IMR-90 (cell line): ENCODE results near the gene CERK. TPM values are rescaled to one million over a fixed set of nuclear protein-coding genes. Genes with fewer than 3 reads are reported as not detected.

Experiments
- ATAC-seq: fragments of 200-7000 bp; cut with Tn5 transposase; 2 replicates; pipeline ENCODE4 v1.9.1; 2020; ENCODE audit warnings: low read depth, mild to moderate bottlenecking, moderate library complexity
- BruUV-seq: library from RNA; stranded (reverse); fragments of 400-500 nt; replicated peaks from 2 replicates; lab custom pipeline; 2021; lab: Mats Ljungman, UMichigan
- CTCF ChIA-PET: fragments of 300-600 bp; formaldehyde crosslinking; extraction: SDS; loops from one replicate; lab custom pipeline; 2021; ENCODE audit warnings: antibody characterized with exemption; lab: Yijun Ruan, JAX
- POLR2A ChIA-PET: fragments of 300-600 bp; sonication (Branson Sonifier 250); formaldehyde crosslinking; loops from one replicate; lab custom pipeline; 2022; ENCODE audit warnings: antibody characterized with exemption; ENCODE audit not compliant: unreplicated experiment; lab: Charles Lee
- DNase-seq: peaks from one replicate; pipeline ENCODE4 v3.0.0; 2013
- H2AFZ ChIP-seq: replicated peaks from 2 replicates; pipeline ENCODE3; 2013; ENCODE audit warnings: low read length, mild to moderate bottlenecking; ENCODE audit not compliant: poor library complexity
- H2AK5ac ChIP-seq: 2 replicates; pipeline ENCODE4 v1.6.1; 2013; ENCODE audit warnings: low read depth, low read length, inconsistent platforms
- H2AK9ac ChIP-seq: replicated peaks from 2 replicates; pipeline ENCODE3; 2013; ENCODE audit warnings: mild to moderate bottlenecking, low read depth, low read length, moderate library complexity; ENCODE audit not compliant: poor library complexity
- H2BK120ac ChIP-seq: 2 replicates; pipeline ENCODE4 v1.6.1; 2013; ENCODE audit warnings: low read depth, low read length, inconsistent platforms
- H2BK15ac ChIP-seq: 3 replicates; pipeline ENCODE4 v1.6.1; 2013; ENCODE audit warnings: low read depth, low read length, inconsistent platforms
- H2BK20ac ChIP-seq: 2 replicates; pipeline ENCODE4 v1.6.1; 2013; ENCODE audit warnings: low read depth, mild to moderate bottlenecking, inconsistent platforms, low read length, moderate library complexity
- H2BK5ac ChIP-seq: 2 replicates; pipeline ENCODE4 v1.6.1; 2013; ENCODE audit warnings: mild to moderate bottlenecking, low read depth, low read length, inconsistent platforms; ENCODE audit not compliant: poor library complexity, severe bottlenecking
- H3K14ac ChIP-seq: replicated peaks from 2 replicates; pipeline ENCODE4 v1.6.1; 2013; ENCODE audit warnings: low read depth, low read length, inconsistent platforms
- H3K18ac ChIP-seq: 2 replicates; pipeline ENCODE4 v1.6.1; 2013; ENCODE audit warnings: low read depth, low read length, control low read depth
- H3K23ac ChIP-seq: 2 replicates; pipeline ENCODE4 v1.6.1; 2013; ENCODE audit warnings: low read depth, low read length, inconsistent platforms
- H3K27ac ChIP-seq: 2 replicates; pipeline ENCODE4 v1.5.1; 2013; ENCODE audit warnings: mild to moderate bottlenecking, control low read depth, low read length; ENCODE audit not compliant: insufficient read depth
- H3K27me3 ChIP-seq: 2 replicates; pipeline ENCODE4 v1.6.1; 2013; ENCODE audit warnings: low read length; ENCODE audit not compliant: control insufficient read depth, insufficient read depth
- H3K36me3 ChIP-seq: 2 replicates; pipeline ENCODE4 v1.6.1; 2013; ENCODE audit warnings: low read length, mixed read lengths; ENCODE audit not compliant: control insufficient read depth, insufficient read depth
- H3K4ac ChIP-seq: 2 replicates; pipeline ENCODE4 v1.6.1; 2013; ENCODE audit warnings: low read depth, low read length, inconsistent platforms
- H3K4me1 ChIP-seq: 2 replicates; pipeline ENCODE4 v1.6.1; 2013; ENCODE audit warnings: low read length, mixed read lengths; ENCODE audit not compliant: control insufficient read depth, insufficient read depth
- H3K4me2 ChIP-seq: 2 replicates; pipeline ENCODE4 v1.6.1; 2013; ENCODE audit warnings: low read depth, mild to moderate bottlenecking, control low read depth, low read length, moderate library complexity
- H3K4me3 ChIP-seq: 2 replicates; pipeline ENCODE4 v1.5.1; 2013; ENCODE audit warnings: low read depth, mild to moderate bottlenecking, control low read depth, low read length, moderate library complexity; ENCODE audit not compliant: insufficient read depth
- H3K56ac ChIP-seq: 2 replicates; pipeline ENCODE4 v1.6.1; 2013; ENCODE audit warnings: low read length, inconsistent platforms; ENCODE audit not compliant: insufficient read depth; ENCODE audit errors: extremely low read depth
- H3K79me1 ChIP-seq, 2 experiments: 2 replicates each; pipeline ENCODE4 v1.6.1; 2013; ENCODE audit warnings: low read length in 2 of 2, inconsistent platforms in 1 of 2, low read depth in 1 of 2
- H3K9ac ChIP-seq: 2 replicates; pipeline ENCODE4 v1.6.1; 2013; ENCODE audit warnings: low read depth, low read length, control low read depth
- H3K9me1 ChIP-seq: 2 replicates; pipeline ENCODE4 v1.6.1; 2013; ENCODE audit warnings: low read length, inconsistent platforms; ENCODE audit not compliant: insufficient read depth
- H3K9me3 ChIP-seq: 2 replicates; pipeline ENCODE4 v1.6.1; 2013; ENCODE audit warnings: low read length; ENCODE audit not compliant: control insufficient read depth, insufficient read depth
- H4K20me1 ChIP-seq: 2 replicates; pipeline ENCODE4 v1.6.1; 2013; ENCODE audit warnings: low read length, inconsistent platforms; ENCODE audit not compliant: insufficient read depth
- H4K5ac ChIP-seq: 2 replicates; pipeline ENCODE4 v1.6.1; 2013; ENCODE audit warnings: mild to moderate bottlenecking, low read depth, low read length, control low read depth
- H4K8ac ChIP-seq, 2 experiments: 2 replicates each; pipeline ENCODE4 v1.6.1; 2013; ENCODE audit warnings: low read depth in 2 of 2, low read length in 2 of 2, control low read depth in 1 of 2, inconsistent platforms in 1 of 2
- H4K91ac ChIP-seq: 2 replicates; pipeline ENCODE4 v1.6.1; 2013; ENCODE audit warnings: low read depth, low read length, inconsistent platforms; ENCODE audit not compliant: insufficient read depth
- CHD1 ChIP-seq: IDR thresholded peaks from 2 replicates; pipeline ENCODE4 v1.6.1; 2012; ENCODE audit warnings: low read depth, low read length, improper control_type of control experiment
- FOS ChIP-seq: fragments of 150-350 bp; IDR thresholded peaks from 2 replicates; pipeline ENCODE4 v1.6.1; 2016; ENCODE audit warnings: low read depth, low read length
- MAFK ChIP-seq: IDR thresholded peaks from 2 replicates; pipeline ENCODE4 v1.6.1; 2012; ENCODE audit warnings: low read depth, low read length, improper control_type of control experiment
- RAD21 ChIP-seq: IDR thresholded peaks from 2 replicates; pipeline ENCODE4 v1.6.1; 2012; ENCODE audit warnings: low read length, improper control_type of control experiment
- SMC3 ChIP-seq: fragments of 150-350 bp; IDR thresholded peaks from 2 replicates; pipeline ENCODE4 v1.6.1; 2016; ENCODE audit warnings: low read depth, mild to moderate bottlenecking, antibody characterized with exemption, low read length, moderate library complexity
- WGBS, 2 experiments: methylation state at CpG; one replicate each; pipeline versions ENCODE4 v1.1.5 to v1.1.7; 2013; ENCODE audit warnings: missing lambda C conversion rate in 2 of 2; ENCODE audit not compliant: insufficient read length in 1 of 2; ENCODE audit errors: extremely low coverage in 2 of 2; 5-methylcytosine and 5-hydroxymethylcytosine counted together
- dilution Hi-C: fragments of 300-500 bp; cut with HindIII; formaldehyde crosslinking; loops from one replicate; pipeline ENCODE4 v1.14.3; 2018; ENCODE audit warnings: low sequenced_read_pairs; ENCODE audit not compliant: unreplicated experiment
- in situ Hi-C: fragments of 300-500 bp; cut with MboI; formaldehyde crosslinking; loops from 3 replicates; pipeline ENCODE4 v1.14.3; 2019; ENCODE audit warnings: low sequenced_read_pairs, inconsistent platforms, mixed read lengths
- intact Hi-C: fragments of 100-400 bp; cut with micrococcal nuclease; formaldehyde crosslinking; loops from 2 replicates; pipeline ENCODE4 v1.10.0; 2022
- polyA plus RNA-seq, 3 experiments: library from polyadenylated mRNA; depleted of rRNA; stranded (reverse); fragments of >200 nt; gene quantifications; 2 replicates each; pipeline ENCODE4 v1.2.3, GENCODE V29; 2012; ENCODE audit warnings: low replicate concordance in 1 of 3
- total RNA-seq: library from RNA; depleted of rRNA; stranded (reverse); fragments of >200 nt; gene quantifications from 2 replicates; pipeline ENCODE4 v1.2.3, GENCODE V29; 2012

The CERK gene
- total and polyA plus RNA-seq, 2 of the 4 experiments (the other 2 are of a cell fraction), result 25.3 to 38.7 TPM

DNA sequence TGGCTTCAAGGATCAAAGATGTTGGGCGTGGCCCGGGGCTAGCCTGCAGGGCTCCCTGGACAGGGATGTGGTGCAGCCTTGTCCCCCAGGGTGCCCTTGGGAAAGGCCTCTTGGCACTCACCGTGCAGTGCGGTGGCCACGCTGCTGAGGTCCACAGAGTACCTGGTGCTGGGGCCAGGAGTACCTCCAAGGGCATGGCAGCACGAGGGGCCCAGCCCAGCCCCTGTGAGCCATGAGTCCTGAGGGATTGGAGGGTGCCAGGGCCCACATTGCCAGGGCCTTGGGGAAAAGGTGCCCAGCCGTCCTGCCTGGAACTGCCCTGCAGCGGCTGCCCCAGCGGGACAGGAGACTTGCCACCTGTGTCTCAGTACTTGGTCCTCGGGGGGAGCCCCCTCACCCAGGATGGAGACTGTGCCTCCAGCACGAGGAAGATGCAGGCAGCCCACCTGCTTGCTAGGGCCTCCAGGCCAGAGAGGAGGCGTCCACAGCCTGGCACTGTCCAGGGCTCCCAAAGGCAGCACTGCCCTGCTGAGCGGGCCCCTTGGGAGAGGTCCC lies 73.7 kb downstream of the CERK start:
- BruUV-seq, result no TSS peak
- 92% methylated on average over 9 of the region's 13 CpGs; no CpG with 5 or more reads in 1 of the 2 experiments for WGBS, 2 experiments
- in situ Hi-C loops, result no loop called here

More for the DNA sequence above, 73.7 kb downstream of the CERK start:
- no peaks in the 10 kb centered on the region for H3K27me3 ChIP-seq
- no peak overlapping the region for H3K23ac ChIP-seq
- no peak overlapping the region for H4K5ac ChIP-seq
- ChIA-PET CTCF (no interaction called here), POLR2A (no interaction called here)
- no peak overlapping the region for H3K14ac ChIP-seq
- no peak overlapping the region for H4K8ac ChIP-seq
- peaks cover 46% of the 10 kb centered on the region for H3K36me3 ChIP-seq
- no peak overlapping the region for H3K4me3 ChIP-seq
- H3K9me3 ChIP-seq, result no peaks in the 10 kb centered on the region
- no peak overlapping the region for H2BK5ac ChIP-seq
- no peak overlapping the region for H2AFZ ChIP-seq
- dilution Hi-C loops, result no loop called here
- H4K91ac ChIP-seq, result no peak overlapping the region
- H3K27ac ChIP-seq, result no peak overlapping the region
- H2BK15ac ChIP-seq, result no peak overlapping the region
- peaks cover 2% of the 10 kb centered on the region; the same call in 1 of the 2 replicates for H3K9me1 ChIP-seq
- H3K18ac ChIP-seq, result no peak overlapping the region
- peaks cover 2% of the 10 kb centered on the region; the same call in 1 of the 2 replicates for H3K4me1 ChIP-seq
- H3K56ac ChIP-seq, result no peak overlapping the region
- ATAC-seq (no peak), DNase-seq (no peak)
- H3K4me2 ChIP-seq, result no peak overlapping the region
- no peak overlapping the region for H2AK9ac ChIP-seq
- H3K4ac ChIP-seq, result no peak overlapping the region
- H3K79me1 ChIP-seq, result no peaks in the 10 kb centered on the region
- H2AK5ac ChIP-seq, result no peak overlapping the region
- H3K9ac ChIP-seq, result no peak overlapping the region
- intact Hi-C loops, result no loop called here
- H2BK20ac ChIP-seq, result no peak overlapping the region
- no peaks in the 10 kb centered on the region for H4K20me1 ChIP-seq
- TF ChIP-seq SMC3 (no peak), MAFK (no peak), CHD1 (no peak), RAD21 (no peak), FOS (no peak)
- no peak overlapping the region for H2BK120ac ChIP-seq
